Endothelial cell of umbilical vein (primary cell): ENCODE measurements around the gene RPLP2.

ENCODE experiments used
- EZH2 ChIP-seq: IDR thresholded peaks from 2 replicates; pipeline ENCODE4 v1.6.1; 2012; ENCODE audit warnings: borderline replicate concordance, low read depth, mild to moderate bottlenecking, moderate library complexity, low read length, inconsistent platforms; ENCODE audit not compliant: severe bottlenecking
- FOS ChIP-seq: IDR thresholded peaks from 2 replicates; pipeline ENCODE4 v1.6.1; 2011; ENCODE audit warnings: mild to moderate bottlenecking, low read length, moderate library complexity, borderline replicate concordance; ENCODE audit not compliant: insufficient read depth
- GATA2 ChIP-seq: IDR thresholded peaks from 2 replicates; pipeline ENCODE4 v1.7.0; 2011; ENCODE audit warnings: low read depth, mild to moderate bottlenecking, moderate library complexity, mixed read lengths, low read length; ENCODE audit not compliant: insufficient read length, insufficient read depth
- JUN ChIP-seq: IDR thresholded peaks from 2 replicates; pipeline ENCODE4 v1.6.1; 2011; ENCODE audit warnings: borderline replicate concordance, low read depth; ENCODE audit not compliant: insufficient read length, insufficient read depth
- MYC ChIP-seq: IDR thresholded peaks from one replicate; pipeline ENCODE4 v1.6.1; 2011; ENCODE audit warnings: mild to moderate bottlenecking, low read depth, low read length
- POLR2A ChIP-seq: IDR thresholded peaks from 2 replicates; pipeline ENCODE4 v1.6.1; 2012; ENCODE audit warnings: low read depth, mild to moderate bottlenecking, control low read depth, low read length
- POLR2AphosphoS5 ChIP-seq: IDR thresholded peaks from 2 replicates; pipeline ENCODE4 v1.6.1; 2012; ENCODE audit warnings: low read depth, mild to moderate bottlenecking, control low read depth, low read length, moderate library complexity; ENCODE audit not compliant: insufficient read depth
- TF ChIP-seq, protein P1 (sequence below), 2 donors: IDR thresholded peaks; 1 replicate in 1 of 2; 2 replicates in 1 of 2; pipeline ENCODE4 v1.5.1; 2011; ENCODE audit warnings: low read length in 2 of 2, mild to moderate bottlenecking in 2 of 2, moderate library complexity in 2 of 2, control low read depth in 1 of 2, inconsistent platforms in 1 of 2, low read depth in 1 of 2; ENCODE audit not compliant: insufficient read depth in 1 of 2; ENCODE audit errors: extremely low read depth in 1 of 2
- TF ChIP-seq, protein P2 (sequence below): IDR thresholded peaks from 2 replicates; pipeline ENCODE4 v1.6.1; 2011; ENCODE audit not compliant: insufficient read depth, insufficient read length

DNA sequence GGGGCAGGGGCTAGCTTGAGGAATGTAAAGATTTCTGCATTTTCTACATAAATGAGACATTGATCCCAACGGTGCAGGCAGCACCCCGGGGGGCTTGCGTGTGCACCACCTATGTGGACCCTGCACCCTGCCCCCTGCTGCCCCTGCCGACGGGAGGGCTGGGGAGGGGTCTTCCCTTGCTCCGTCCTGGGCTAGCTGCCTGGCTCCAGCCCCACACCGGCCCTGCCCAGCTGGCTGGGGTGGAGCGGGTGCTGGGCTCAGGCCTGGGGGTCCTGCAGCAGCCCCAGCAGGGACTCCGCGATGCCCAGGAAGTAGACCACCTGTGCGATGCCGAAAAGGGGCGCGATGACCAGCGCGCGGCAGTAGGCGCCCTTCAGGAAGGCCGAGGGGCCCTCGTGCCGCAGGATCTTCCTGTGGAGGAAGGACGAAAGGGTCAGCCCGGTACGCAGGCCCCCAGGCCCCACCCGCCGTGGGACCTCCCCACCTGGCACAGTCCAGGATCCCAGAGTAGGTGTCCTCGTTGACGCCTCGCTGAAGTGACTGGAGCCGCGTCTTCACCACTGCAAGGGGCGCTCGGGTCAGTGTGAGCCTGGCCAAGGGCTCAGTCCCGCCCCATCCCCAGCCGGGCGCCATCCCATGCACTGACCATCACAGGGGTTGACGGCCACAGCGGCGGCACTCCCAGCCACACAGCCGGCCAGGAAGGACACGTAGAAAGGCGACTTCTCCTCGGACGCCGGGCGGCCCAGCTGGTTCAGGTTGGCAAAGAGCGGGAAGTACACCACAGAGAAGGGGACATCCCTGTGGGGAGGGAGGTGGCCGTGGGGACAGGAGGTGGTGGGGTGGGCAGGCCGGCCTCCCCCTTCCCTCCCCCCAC is 17.9 kb upstream of the RPLP2 start:
- TF ChIP-seq, protein P1, sequence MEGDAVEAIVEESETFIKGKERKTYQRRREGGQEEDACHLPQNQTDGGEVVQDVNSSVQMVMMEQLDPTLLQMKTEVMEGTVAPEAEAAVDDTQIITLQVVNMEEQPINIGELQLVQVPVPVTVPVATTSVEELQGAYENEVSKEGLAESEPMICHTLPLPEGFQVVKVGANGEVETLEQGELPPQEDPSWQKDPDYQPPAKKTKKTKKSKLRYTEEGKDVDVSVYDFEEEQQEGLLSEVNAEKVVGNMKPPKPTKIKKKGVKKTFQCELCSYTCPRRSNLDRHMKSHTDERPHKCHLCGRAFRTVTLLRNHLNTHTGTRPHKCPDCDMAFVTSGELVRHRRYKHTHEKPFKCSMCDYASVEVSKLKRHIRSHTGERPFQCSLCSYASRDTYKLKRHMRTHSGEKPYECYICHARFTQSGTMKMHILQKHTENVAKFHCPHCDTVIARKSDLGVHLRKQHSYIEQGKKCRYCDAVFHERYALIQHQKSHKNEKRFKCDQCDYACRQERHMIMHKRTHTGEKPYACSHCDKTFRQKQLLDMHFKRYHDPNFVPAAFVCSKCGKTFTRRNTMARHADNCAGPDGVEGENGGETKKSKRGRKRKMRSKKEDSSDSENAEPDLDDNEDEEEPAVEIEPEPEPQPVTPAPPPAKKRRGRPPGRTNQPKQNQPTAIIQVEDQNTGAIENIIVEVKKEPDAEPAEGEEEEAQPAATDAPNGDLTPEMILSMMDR (IDR thresholded peaks at IDR 0.05; ENCODE audit: extremely low read depth in 1 of 2, insufficient read depth in 1 of 2, low read depth in 1 of 2, low read length in 2 of 2) = no peak
- TF ChIP-seq EZH2 = no peak
- TF ChIP-seq POLR2AphosphoS5 = no peak
- no peak for TF ChIP-seq GATA2
- TF ChIP-seq JUN = no peak
- TF ChIP-seq, protein P2, sequence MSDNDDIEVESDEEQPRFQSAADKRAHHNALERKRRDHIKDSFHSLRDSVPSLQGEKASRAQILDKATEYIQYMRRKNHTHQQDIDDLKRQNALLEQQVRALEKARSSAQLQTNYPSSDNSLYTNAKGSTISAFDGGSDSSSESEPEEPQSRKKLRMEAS = no peak
- no peak for TF ChIP-seq FOS
- TF ChIP-seq POLR2A = no peak
- no peak for TF ChIP-seq MYC
